Measurements from ENCODE around the gene TIGD6. TPM values are rescaled to one million over a fixed set of nuclear protein-coding genes. Genes with fewer than 3 reads are reported as not detected.
A peak's percentile ranks its signal among the peaks of the same experiment; 100 is the strongest.

TIGD6 gene
- total and polyA plus RNA-seq, 9 of the 15 experiments (the other 6 are each of a cell fraction or from before 2014, with no cell fraction given): 1.8 to 6.3 (median 3.9) TPM

DNA sequence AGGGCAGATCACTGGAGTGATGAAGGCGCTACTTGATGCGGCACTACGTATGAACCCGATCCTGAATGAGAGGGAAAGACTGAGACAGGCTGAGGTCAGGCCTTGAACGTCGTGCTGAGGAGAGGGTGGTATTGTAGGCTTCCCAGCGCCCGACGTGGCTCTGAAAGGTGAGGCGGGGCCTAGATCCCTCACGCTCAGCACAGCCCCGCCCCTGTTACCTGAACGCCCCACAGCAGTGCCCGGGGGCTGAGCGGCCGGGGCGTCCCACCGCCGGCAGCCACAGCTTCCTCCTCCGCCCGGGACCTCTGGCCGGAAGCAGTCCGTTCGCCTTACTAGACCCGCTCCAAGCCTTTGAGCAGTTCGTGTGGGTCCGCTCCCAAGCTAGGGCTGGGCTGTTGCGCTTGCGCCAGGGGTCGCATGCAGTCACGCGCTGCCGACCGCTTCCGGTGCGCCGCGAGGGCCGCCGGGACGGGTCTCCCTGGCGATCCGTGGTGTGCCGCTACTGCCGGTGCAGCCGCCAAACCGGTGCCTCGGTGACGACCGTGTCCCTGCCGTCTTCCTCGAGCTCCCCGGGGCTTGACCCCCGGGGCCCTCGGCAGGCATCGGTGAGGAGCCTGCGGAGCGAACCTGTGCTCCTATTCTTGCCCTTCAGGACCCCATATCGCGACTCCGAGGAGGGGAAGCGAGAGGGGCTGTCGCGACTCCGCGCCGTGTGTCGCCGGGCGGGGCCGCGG lies at the start of gene TIGD6, which contains the start of gene HMGXB3 (continued):
- no peak for TF ChIP-seq HDGF (IDR thresholded peaks at IDR 0.05)
- TF ChIP-seq KAT2B (IDR thresholded peaks at IDR 0.05; ENCODE audit: low read depth, low read length): no peak
- peak; percentile 79 for TF ChIP-seq L3MBTL2 (IDR thresholded peaks at IDR 0.05)
- TF ChIP-seq CEBPG (CRISPR knock-in tag; IDR thresholded peaks at IDR 0.05): 0 out of 2 replicates have a peak, but pooled peaks have one; percentile 51
- TF ChIP-seq CEBPG (tag; conservative IDR thresholded peaks at IDR 0.05 in 1 of 2, IDR thresholded peaks at IDR 0.05 in 1 of 2): no peak
- TF ChIP-seq POLR2AphosphoS5 (IDR thresholded peaks at IDR 0.05; ENCODE audit: control insufficient read depth, insufficient read depth, low read depth, low read length): peak; percentile 82
- no peak for TF ChIP-seq ILK (tag; IDR thresholded peaks at IDR 0.05; ENCODE audit: borderline replicate concordance, low read depth)
- TF ChIP-seq, protein P1, sequence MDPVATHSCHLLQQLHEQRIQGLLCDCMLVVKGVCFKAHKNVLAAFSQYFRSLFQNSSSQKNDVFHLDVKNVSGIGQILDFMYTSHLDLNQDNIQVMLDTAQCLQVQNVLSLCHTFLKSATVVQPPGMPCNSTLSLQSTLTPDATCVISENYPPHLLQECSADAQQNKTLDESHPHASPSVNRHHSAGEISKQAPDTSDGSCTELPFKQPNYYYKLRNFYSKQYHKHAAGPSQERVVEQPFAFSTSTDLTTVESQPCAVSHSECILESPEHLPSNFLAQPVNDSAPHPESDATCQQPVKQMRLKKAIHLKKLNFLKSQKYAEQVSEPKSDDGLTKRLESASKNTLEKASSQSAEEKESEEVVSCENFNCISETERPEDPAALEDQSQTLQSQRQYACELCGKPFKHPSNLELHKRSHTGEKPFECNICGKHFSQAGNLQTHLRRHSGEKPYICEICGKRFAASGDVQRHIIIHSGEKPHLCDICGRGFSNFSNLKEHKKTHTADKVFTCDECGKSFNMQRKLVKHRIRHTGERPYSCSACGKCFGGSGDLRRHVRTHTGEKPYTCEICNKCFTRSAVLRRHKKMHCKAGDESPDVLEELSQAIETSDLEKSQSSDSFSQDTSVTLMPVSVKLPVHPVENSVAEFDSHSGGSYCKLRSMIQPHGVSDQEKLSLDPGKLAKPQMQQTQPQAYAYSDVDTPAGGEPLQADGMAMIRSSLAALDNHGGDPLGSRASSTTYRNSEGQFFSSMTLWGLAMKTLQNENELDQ (CRISPR knock-in tag; IDR thresholded peaks at IDR 0.05; ENCODE audit: borderline replicate concordance): 0 out of 2 replicates have a peak, but pooled peaks have one; percentile 80
- TF ChIP-seq, protein P2, sequence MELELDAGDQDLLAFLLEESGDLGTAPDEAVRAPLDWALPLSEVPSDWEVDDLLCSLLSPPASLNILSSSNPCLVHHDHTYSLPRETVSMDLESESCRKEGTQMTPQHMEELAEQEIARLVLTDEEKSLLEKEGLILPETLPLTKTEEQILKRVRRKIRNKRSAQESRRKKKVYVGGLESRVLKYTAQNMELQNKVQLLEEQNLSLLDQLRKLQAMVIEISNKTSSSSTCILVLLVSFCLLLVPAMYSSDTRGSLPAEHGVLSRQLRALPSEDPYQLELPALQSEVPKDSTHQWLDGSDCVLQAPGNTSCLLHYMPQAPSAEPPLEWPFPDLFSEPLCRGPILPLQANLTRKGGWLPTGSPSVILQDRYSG (tag; conservative IDR thresholded peaks at IDR 0.05; ENCODE audit: low read depth): no peak
- no peak; a peak in 2 of 4 replicates for TF ChIP-seq TEAD1 (CRISPR knock-in tag; IDR thresholded peaks at IDR 0.05)
- peak; percentile 70 for TF ChIP-seq NEUROD1 (IDR thresholded peaks at IDR 0.05; ENCODE audit: borderline replicate concordance, low read depth, low read length, partially characterized antibody)
